Spinal cord (tissue), 10 donors: ENCODE measurements around the gene MRPS9. TPM values are rescaled to one million over a fixed set of nuclear protein-coding genes. Genes with fewer than 3 reads are reported as not detected.

ENCODE experiments used
- DNase-seq, 6 donors: peaks; one replicate each; pipeline versions ENCODE4 v3.0.0 to v3.0.0-alpha.2; 2013 to 2015; ENCODE audit warnings: low spot score in 6 of 6, low read depth in 4 of 6
- H3K27ac ChIP-seq: one replicate; pipeline ENCODE4 v1.5.1; 2013; ENCODE audit warnings: low read depth, low read length, control low read depth
- H3K27me3 ChIP-seq: one replicate; pipeline ENCODE4 v1.6.1; 2013; ENCODE audit warnings: low read length; ENCODE audit not compliant: control insufficient read depth, insufficient read depth
- H3K36me3 ChIP-seq: one replicate; pipeline ENCODE4 v1.6.1; 2013; ENCODE audit warnings: low read length; ENCODE audit not compliant: control insufficient read depth, insufficient read depth
- H3K4me1 ChIP-seq: one replicate; pipeline ENCODE4 v1.6.1; 2013; ENCODE audit warnings: low read length; ENCODE audit not compliant: control insufficient read depth, insufficient read depth
- H3K4me3 ChIP-seq: one replicate; pipeline ENCODE4 v1.5.1; 2013; ENCODE audit warnings: low read depth, low read length, control low read depth
- H3K9me3 ChIP-seq: one replicate; pipeline ENCODE4 v1.6.1; 2013; ENCODE audit warnings: low read length; ENCODE audit not compliant: control insufficient read depth, insufficient read depth
- WGBS: methylation state at CpG from one replicate; pipeline ENCODE4 v1.1.5; 2013; ENCODE audit warnings: missing lambda C conversion rate; ENCODE audit not compliant: insufficient coverage; 5-methylcytosine and 5-hydroxymethylcytosine counted together
- long read RNA-seq, 4 donors: transcript quantifications; one replicate each; lab custom pipeline, GENCODE V29; 2026
- polyA plus RNA-seq, 2 donors: library from polyadenylated mRNA; unstranded; fragments of 120-200 nt; gene quantifications; one replicate each; pipeline ENCODE4 v1.2.1, GENCODE V29; 2013; ENCODE audit not compliant: insufficient read length in 2 of 2
- total RNA-seq, 2 donors: library from RNA; depleted of rRNA in 1 of 2; stranded (reverse); fragments of 120-200 nt in 1 of 2; fragments of >200 nt in 1 of 2; gene quantifications; one replicate each; pipeline versions ENCODE4 v1.2.3 to v1.2.4, GENCODE V29; 2013 to 2014
- donor health status: healthy.

MRPS9 gene
- total RNA-seq (10 to 100 TPM; 22.5 to 35.7 TPM), polyA plus RNA-seq (10 to 100 TPM; 33.8 to 34.5 TPM)
- long read RNA-seq, donor 1, transcript MRPS9-201 (11 exons, 1,500 nt) = major isoform, 12 of 28 reads
- long read RNA-seq, donor 1, transcript MRPS9-203 (4 exons, 982 nt) = minor isoform, 11 of 28 reads
- long read RNA-seq, donor 1, partial matches to known transcripts = 5 of 28 reads
- long read RNA-seq, donor 1, other reads (novel, unspliced or antisense) = 0 of 28 reads
- long read RNA-seq, donor 2, partial matches to known transcripts = 0 of 4 reads
- long read RNA-seq, donor 2, other reads (novel, unspliced or antisense) = 0 of 4 reads
- long read RNA-seq, donor 3, partial matches to known transcripts = 0 of 7 reads
- long read RNA-seq, donor 3, other reads (novel, unspliced or antisense) = 0 of 7 reads
- long read RNA-seq, donor 4, transcript MRPS9-203 (4 exons, 982 nt) = major isoform, 20 of 40 reads
- long read RNA-seq, donor 4, transcript MRPS9-201 (11 exons, 1,500 nt) = minor isoform, 14 of 40 reads
- long read RNA-seq, donor 4, partial matches to known transcripts = 0 of 40 reads
- long read RNA-seq, donor 4, other reads (novel, unspliced or antisense) = 6 of 40 reads

DNA sequence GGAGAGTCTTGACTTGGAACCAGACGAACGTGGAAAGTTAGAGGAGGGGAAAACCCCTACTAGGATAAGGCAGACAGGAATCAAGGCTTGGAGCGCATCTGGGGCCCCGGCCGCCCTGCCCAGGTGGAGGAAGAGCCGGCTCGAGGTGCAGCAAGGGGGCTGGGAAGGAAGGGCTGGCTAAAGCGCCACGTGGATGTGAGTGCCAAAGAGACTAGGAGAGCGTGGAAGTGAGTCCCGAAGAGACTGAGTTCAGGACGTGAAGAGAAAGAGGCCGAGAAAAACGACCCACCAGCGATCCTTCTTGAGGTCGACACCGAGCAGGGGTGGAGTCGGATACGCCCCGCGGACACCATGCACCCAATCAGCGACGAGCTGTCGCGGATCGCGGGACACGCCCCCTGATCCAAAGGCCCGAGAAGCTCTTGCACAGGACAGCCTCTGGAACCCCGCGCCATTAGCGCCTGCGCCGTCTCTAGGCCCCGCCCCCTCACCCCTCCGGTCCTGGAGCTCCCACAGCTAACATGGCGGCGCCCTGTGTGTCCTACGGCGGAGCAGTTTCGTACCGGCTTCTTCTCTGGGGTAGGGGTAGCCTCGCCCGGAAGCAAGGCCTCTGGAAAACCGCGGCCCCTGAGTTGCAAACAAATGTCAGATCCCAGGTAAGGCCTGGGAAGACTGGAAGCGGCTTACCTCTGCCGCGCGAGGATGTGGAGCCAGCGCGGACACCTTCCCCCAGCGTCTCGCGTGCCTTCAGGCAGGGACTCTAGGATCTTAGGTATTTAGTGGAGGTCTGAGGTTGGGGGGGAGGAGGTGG, at the start of gene MRPS9:
Gene MRPS9 (plus strand): TSS at position 498 of the 811 bp plus-strand sequence. CDS start 24 bp downstream, at position 522.
- WGBS = under 1% methylated on average over 55 of the region's 55 CpGs
- Histone ChIP-seq H3K9me3 (no peaks in the 10 kb centered on the region), H3K4me1 (peaks cover 2% of the 10 kb centered on the region), H3K27me3 (no peaks in the 10 kb centered on the region), H3K36me3 (no peaks in the 10 kb centered on the region), H3K27ac (peak within 1 kb of the TSS; percentile 82), H3K4me3 (peak within 1 kb of the TSS; percentile 95)
- peak; percentile 92 to 99 (median 96) for DNase-seq

GRCh38 chr2:105005181-105005951, 32.5 kb upstream of the MRPS9 start:
- no peaks in the 10 kb centered on the region for H3K27me3 ChIP-seq
- WGBS = no CpG with 5 or more reads among the region's 2 CpGs
- no peaks in the 10 kb centered on the region for H3K4me1 ChIP-seq
- no peak overlapping the region for H3K27ac ChIP-seq
- peaks cover 3% of the 10 kb centered on the region for H3K9me3 ChIP-seq
- H3K4me3 ChIP-seq = no peak overlapping the region
- H3K36me3 ChIP-seq = no peaks in the 10 kb centered on the region
- no peak for DNase-seq

DNA sequence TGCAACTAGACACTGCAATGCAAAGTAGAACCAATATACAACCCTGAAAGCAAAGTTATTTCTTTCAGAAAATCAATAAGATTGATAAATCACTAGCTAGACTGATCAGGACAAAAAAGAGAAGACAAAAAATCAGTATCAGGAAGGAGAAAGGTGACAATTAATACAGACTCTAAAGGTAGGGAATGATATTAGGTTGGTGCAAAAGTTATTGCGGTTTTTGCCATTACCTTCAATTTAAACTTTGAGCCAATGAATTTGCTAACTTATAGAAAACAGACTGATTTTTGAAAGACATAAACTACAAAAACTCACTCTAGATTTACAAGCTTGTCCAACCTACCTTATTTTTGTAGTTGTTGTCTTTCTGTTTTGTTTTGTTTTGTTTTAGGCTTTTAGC, 30.5 kb upstream of the MRPS9 start:
- Histone ChIP-seq H3K27me3 (no peaks in the 10 kb centered on the region), H3K27ac (no peak overlapping the region), H3K4me3 (no peak overlapping the region), H3K36me3 (no peaks in the 10 kb centered on the region), H3K4me1 (no peaks in the 10 kb centered on the region), H3K9me3 (no peaks in the 10 kb centered on the region)
- no peak for DNase-seq
- WGBS = no CpG with 5 or more reads among the region's 1 CpG

DNA sequence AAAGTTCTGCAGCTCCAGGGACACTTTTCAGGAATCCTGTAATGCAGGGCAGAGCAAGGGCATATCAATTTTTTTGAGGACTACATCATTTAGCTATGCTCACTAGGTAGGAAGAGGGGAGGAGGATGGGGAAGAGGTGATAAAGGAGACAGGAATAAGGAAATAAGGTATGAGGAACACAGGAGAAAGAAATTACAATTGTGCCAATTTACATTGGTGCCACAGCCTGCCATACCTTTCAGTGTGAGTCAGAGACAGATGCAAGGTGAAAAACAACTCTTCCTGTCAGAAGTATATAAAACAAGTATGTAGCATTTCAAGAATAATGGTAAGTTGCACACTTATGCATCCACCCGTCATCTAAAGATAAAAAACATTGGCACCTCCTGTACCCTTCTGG, 5.4 kb upstream of the MRPS9 start:
- H3K4me3 ChIP-seq = no peak overlapping the region
- no peak for DNase-seq
- H3K27ac ChIP-seq = no peak overlapping the region
- no peaks in the 10 kb centered on the region for H3K27me3 ChIP-seq
- no peaks in the 10 kb centered on the region for H3K36me3 ChIP-seq
- no CpG with 5 or more reads among the region's 1 CpG for WGBS
- H3K4me1 ChIP-seq = no peaks in the 10 kb centered on the region
- H3K9me3 ChIP-seq = no peaks in the 10 kb centered on the region

DNA sequence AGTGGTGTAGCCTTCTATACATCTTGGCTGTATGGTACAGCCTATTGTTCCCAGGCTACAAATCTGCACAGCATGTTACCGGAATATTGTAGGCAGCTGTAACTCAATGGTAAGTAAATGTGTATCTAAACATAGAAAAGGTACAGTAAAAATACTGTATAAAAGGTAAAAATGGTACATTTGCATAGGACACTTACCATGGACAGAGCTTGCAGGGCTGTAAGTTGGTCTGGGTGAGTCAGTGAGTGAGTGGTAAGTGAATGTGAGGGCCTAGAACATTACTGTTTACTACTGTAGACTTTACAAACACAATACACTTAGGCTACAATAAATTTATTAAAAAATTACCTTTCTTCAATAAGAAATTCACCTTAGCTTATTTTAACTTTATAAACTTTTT, 3.7 kb upstream of the MRPS9 start:
- Histone ChIP-seq H3K27me3 (no peaks in the 10 kb centered on the region), H3K4me3 (no peak overlapping the region), H3K27ac (no peak overlapping the region), H3K36me3 (no peaks in the 10 kb centered on the region), H3K9me3 (no peaks in the 10 kb centered on the region), H3K4me1 (peaks cover 2% of the 10 kb centered on the region)
- no CpG with 5 or more reads among the region's 1 CpG for whole genome bisulfite sequencing
- no peak for DNase-seq

- peak in 4 of 6 donors; percentile 2 to 36 (median 6) for DNase-seq
- Histone ChIP-seq H3K4me3 (peak overlapping the region; percentile 95), H3K36me3 (no peaks in the 10 kb centered on the region), H3K4me1 (peaks cover 2% of the 10 kb centered on the region), H3K9me3 (no peaks in the 10 kb centered on the region), H3K27ac (peak overlapping the region; percentile 82), H3K27me3 (no peaks in the 10 kb centered on the region)
- WGBS = 8% methylated on average over 17 of the region's 17 CpGs
These were observed 653 bp downstream of the MRPS9 start for GRCh38 chr2:105038383-105039061.

GRCh38 chr2:105039559-105039958, 1.7 kb downstream of the MRPS9 start:
- H3K4me3 ChIP-seq = no peak overlapping the region

DNA sequence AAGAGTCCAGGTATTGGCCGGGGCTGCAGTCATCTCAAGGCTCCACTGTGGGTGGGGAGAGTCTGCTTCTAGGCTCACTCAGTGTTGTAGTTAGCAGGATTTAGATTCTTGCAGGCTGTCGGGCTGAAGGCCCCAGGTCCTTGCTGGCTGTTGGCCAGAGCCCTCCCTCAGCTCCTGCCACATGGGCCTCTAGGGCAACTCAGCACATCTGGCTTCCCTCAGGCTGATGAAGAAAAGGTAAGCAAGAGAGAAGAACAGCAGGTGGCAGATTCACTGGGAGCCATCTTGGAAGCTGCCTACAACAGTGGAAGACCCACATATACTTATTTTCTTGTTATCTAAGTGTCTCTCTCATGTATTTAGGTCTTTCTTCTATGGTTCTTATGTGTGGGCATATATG, 4.3 kb downstream of the MRPS9 start:
- peak in 1 of 6 donors; percentile 2 for DNase-seq
- 91% methylated on average over 1 of the region's 2 CpGs for WGBS
- Histone ChIP-seq H3K9me3 (no peaks in the 10 kb centered on the region), H3K36me3 (no peaks in the 10 kb centered on the region), H3K4me1 (peaks cover 2% of the 10 kb centered on the region), H3K27ac (no peak overlapping the region), H3K27me3 (no peaks in the 10 kb centered on the region), H3K4me3 (no peak overlapping the region)

More at GRCh38 chr2:105039559-105039958, 1.7 kb downstream of the MRPS9 start:
- H3K4me1 ChIP-seq = peaks cover 2% of the 10 kb centered on the region
- no peaks in the 10 kb centered on the region for H3K9me3 ChIP-seq
- no peaks in the 10 kb centered on the region for H3K27me3 ChIP-seq
- no peak overlapping the region for H3K27ac ChIP-seq
- H3K36me3 ChIP-seq = no peaks in the 10 kb centered on the region
- no peak for DNase-seq

GRCh38 chr2:105052773-105053172, 14.9 kb downstream of the MRPS9 start:
- WGBS = no CpG with 5 or more reads among the region's 1 CpG
- Histone ChIP-seq H3K36me3 (peaks cover 4% of the 10 kb centered on the region), H3K9me3 (no peaks in the 10 kb centered on the region), H3K4me3 (no peak overlapping the region), H3K27ac (no peak overlapping the region), H3K27me3 (no peaks in the 10 kb centered on the region), H3K4me1 (no peaks in the 10 kb centered on the region)
- no peak for DNase-seq
